SW 1271 (cell line): Measurements from ENCODE around the gene UTP4.
A peak's percentile ranks its signal among the peaks of the same experiment; 100 is the strongest.

Experiments used
- DNase-seq, 2 experiments: peaks; one replicate each; lab custom pipeline; 2025; lab: John Stamatoyannopoulos, UW

The UTP4 gene

DNA sequence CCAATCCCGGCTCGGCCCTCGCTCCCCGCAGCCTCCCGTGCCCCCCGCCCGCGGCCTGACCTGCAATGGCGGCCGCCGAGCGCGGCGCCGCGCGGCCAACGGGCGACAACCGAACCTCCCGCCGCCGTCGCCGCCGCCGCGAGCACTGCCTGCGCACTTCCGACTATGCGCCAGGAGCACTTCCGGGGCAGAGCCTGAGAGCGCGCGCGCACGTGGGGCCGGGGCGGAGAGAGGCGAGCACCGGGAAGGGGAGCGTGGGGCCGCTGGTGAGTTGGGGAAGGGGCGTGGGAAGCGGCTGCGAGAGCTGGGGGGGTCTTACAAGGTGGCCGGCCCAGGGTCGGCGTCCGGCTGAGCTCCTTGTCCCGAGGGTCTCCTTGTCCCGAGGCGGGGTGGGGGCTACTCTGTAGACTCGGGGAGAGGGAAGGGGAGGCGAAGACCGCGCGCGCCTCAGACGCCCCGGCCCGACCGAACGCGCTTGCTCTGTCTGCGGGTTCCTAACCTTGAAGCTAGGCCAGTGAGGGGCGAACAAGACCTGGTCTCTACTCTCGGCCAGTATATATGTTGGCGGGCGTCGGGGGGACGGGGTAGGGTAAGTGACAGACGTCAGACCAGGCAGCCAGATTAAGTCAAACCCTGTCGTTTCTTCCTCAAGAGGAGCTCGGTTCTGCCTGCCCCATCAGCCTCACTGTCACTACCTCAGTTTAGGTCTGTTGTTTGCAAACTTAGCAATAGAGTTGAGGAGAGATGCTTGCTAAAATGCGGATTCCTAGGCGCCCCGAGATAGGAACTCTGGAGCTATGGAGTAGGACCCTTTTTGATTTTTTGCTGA lies at the start of gene UTP4, which contains the start of gene CHTF8:
Gene UTP4 (plus strand): TSS at position 226 of the 829 bp plus-strand sequence. CDS start 811 bp downstream, outside the sequence.
Gene CHTF8 (minus strand): TSS at position 165 of the 829 bp plus-strand sequence. CDS start 11,130 bp downstream, outside the sequence.
- peak; percentile 63 to 73 for DNase-seq

DNA sequence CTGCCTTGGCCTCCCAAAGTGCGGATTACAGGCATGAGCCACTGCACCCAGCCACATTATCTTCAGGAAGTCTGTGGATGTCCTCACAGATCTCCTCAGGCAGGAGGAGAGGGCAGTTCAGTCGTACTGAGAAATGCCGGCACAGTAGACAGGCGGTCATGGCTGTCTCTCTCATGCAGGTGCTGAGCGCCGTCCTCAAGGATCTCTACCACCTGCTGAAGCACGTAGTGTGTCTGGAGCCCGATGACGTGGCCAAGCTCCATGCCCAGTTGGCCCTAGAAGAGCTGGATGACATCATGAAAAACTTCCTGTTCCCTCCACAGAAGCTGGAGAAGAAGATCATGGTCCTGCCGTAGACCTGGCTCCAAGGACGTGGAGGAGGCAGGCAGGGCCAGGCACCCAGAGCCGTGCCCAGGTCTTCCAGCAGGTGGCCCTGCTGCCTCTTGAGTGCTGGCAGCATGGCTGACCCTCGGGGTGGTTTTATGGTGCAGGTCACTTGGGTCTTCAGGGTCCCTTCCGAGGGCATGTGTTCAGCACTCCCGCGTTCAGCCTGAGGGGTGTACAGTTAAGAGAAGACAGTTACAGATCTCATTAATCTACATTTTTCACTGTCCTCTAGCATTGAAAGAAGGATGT lies 49.0 kb upstream of the UTP4 start:
- no peak for DNase-seq

DNA sequence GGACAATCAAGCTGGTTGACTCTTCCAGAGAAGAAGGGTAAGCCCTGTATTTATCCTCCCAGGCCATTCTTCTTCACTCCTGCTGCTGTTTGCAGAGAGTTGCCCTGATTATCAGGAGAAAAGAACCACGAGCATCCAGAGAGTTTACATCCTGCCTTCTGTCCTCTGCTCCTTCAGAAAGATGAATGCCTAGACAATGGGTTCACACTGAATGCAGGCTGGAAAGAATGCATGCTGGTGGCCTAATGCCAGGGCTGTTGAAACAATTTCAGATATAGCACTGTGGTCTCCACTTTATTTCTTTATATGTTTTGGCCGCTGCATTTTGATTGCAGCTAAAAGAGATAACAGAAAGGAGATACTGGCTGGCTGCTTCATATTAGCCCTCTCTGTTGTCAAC lies 48.2 kb upstream of the UTP4 start:
- DNase-seq: no peak

GRCh38 chr16:69085032-69085695 lies 47.3 kb upstream of the UTP4 start:
- no peak for DNase-seq

- no peak for DNase-seq
Measured at GRCh38 chr16:69087161-69087581, 45.3 kb upstream of the UTP4 start.

- no peak for DNase-seq
Measured at GRCh38 chr16:69088684-69089083, 43.8 kb upstream of the UTP4 start.

- DNase-seq: no peak
Measured at GRCh38 chr16:69089091-69089910, 43.1 kb upstream of the UTP4 start.

DNA sequence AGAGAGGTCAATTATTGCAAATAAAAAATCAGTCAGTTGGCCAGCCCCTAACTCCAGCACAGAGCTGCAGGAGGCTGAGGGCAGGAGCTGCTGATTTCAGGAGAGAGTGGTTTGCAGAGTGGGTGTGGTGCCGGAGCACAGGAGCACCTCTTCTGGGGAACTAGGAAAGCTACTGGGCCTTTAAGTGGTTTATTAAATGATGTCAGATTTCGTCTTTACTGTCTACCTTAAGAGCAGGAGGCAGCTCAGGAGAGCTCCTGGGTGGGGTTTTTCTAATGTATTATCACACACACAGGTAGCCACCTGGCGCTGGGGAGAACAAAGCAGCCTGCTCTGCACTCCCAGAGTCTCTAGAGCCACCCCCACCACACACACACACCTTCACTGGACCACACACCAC lies 38.5 kb upstream of the UTP4 start:
- no peak for DNase-seq

GRCh38 chr16:69094501-69094900 lies 37.9 kb upstream of the UTP4 start:
- no peak for DNase-seq

DNA sequence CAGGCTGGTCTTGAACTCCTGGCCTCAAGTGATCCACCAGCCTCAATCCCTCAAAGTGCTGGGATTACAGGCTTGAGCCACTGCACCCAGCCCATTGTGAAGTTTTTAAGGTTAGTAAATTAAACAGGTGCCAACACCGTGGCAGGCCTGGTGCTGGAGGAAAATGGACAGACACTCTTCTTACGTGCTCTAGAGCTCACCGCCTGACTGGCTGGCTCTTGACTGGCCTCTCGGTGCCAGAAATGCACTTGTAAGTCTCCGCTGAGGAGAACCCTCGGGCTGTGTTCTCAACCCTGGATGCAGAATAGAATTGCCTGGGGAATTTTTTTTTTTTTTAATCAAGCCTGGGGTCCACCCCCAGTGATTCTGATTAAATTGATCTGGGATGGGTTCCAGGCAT lies 37.3 kb upstream of the UTP4 start:
- DNase-seq: no peak

- no peak for DNase-seq
Measured at GRCh38 chr16:69100071-69100691, 32.3 kb upstream of the UTP4 start.

- DNase-seq: peak; percentile 29 to 63
Measured at GRCh38 chr16:69105501-69106361, 26.7 kb upstream of the UTP4 start, which contains the start of gene HAS3. Gene HAS3 (plus strand): TSS chr16:69105653. CDS start chr16:69109396, 3,743 bp downstream.

- no peak for DNase-seq
Measured at GRCh38 chr16:69106491-69107315, 25.7 kb upstream of the UTP4 start.

DNA sequence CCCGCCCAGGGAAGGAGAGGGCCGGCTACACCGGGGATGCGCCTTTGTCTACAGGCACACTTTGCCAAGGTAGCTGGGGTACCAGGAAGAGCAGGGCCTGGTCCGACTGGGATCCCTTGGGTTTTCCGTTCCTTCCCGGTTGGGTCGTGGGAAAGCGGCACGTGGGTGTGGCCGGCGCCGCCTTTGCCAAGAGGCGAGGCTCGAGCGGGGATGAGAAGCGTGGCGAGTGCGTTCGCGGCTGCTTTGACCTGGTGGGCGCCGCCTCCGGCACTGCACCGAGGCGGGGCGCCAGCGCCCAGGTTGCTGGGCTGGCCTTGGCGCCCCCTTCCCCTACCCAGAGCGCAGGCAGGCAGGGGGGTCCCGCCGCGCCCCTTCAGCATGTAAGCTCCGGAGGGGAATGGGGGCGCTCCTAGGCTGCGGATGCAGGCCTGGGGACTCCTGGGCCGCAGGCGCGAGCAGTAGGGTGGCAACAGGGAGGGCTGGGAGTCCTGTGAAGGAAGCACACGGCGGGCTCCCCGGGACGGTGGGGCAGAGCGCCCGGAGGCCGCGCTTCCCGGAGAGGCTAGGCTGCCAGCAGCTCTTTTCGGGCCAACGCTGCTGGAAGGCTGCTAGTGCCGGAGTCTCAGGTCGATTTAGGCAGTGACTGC lies 25.0 kb upstream of the UTP4 start:
- no peak for DNase-seq

DNA sequence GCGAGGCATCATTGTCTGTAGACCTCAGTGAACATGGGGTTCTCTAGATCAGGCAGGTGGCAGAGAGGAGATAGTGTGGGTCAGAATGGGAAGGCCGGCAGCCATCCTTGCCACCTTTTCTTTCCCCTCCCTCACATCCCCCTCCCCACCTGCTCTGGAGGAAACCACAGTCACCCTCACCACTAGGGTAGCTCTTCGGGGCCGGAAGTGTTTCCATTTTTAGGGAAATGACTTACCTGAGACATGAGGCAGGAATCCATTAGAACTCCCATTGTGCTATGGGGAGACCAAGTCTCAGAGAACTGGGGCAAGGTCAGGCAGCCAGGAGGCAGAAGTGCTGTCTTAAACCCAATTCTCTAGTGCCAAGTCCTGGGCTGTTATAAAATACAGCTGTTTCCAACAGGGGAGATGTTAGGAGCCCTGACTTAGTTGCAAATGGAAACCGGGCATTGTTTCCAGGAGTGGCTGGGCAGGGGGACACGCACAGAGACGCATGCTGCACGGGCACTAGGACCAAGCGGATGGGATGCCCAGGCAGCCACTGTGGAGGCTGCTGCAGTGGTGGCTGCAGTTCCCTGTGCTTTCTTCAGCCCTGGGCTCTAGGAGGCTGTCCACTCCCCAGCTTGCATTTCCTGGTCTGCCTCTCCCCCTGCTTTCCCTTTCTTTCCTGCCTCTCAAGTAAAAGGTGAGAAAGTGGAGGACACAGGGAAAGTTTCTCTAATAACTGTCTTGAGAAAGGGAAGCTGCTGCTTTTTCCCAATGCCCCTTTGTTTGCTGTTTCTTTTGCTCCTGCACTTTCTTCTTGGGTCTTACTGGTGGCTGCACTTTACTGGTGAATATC lies 24.2 kb upstream of the UTP4 start:
- no peak for DNase-seq

GRCh38 chr16:69108905-69109252 lies 23.6 kb upstream of the UTP4 start:
- DNase-seq: no peak

- no peak for DNase-seq
Measured at GRCh38 chr16:69109486-69110270, 22.8 kb upstream of the UTP4 start.
